SKM-1 treated with dmso at 0.1 percent for 144 hours (cell line): ENCODE data around the gene MICOS13.

ENCODE experiments used
- DNase-seq: peaks from one replicate; lab custom pipeline; 2025; ENCODE audit not compliant: unreplicated experiment; lab: John Stamatoyannopoulos, UW

MICOS13 gene

DNA sequence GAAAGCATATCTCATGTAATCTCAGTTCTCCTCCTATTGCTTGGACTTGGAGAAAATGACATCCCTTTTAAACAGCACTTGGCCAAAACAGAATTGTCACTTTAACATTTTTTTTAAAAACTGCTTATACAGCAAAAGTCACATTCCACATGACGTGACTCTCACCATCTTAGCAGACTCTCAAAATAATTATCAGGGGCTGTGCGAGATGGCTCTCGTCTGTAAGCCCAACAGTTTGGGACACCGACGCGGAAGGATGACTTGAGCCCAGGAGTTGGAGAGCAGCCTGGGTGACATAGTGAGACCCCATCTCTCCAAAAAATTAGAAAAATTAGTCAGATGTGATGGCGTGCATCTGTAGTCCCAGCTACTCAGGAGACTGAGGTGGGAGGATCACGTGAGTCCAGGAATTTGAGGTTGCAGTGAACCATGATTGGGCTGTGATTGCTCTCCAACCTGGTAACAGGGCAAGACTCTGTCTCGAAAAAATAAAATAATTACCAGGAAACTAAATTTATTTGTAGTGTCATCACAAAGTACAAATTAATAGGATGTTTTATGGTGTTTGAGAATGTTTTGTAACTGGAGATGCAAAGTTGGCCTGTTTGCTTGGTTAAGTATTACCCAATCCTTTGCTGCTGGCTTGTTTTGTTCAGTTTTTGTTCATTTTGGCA lies 48.6 kb downstream of the MICOS13 start:
- DNase-seq, result no peak

GRCh38 chr19:5628919-5629481 lies 51.3 kb downstream of the MICOS13 start:
- DNase-seq, result no peak

DNA sequence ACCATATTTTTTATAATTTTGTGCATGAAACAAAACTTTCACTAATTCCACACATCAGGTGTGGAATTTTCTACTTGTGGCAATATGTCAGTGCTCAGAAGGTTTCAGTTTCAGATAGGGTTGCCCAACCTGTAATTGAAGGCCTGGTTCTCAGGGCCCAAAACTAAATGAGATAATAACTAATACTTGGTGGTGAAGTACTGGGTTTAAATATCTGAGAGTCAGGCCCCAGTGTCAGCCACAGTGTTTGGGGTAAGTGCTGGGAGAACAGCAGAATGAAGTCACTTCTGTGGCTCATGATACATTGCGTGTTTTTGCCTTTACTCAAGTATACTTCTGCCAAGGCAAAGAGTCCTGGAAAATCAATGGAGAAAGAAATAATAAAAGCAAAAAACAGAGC lies 51.9 kb downstream of the MICOS13 start:
- DNase-seq, result no peak
